ENCODE results near the gene GMPPA. TPM values are rescaled to one million over a fixed set of nuclear protein-coding genes. Genes with fewer than 3 reads are reported as not detected.

GMPPA gene
- total and polyA plus RNA-seq, 9 of the 15 experiments (the other 6 are each of a cell fraction or from before 2014, with no cell fraction given), result 7.0 to 101 (median 66.7) TPM

- WGBS (ENCODE audit: insufficient coverage, low coverage, missing lambda C conversion rate), result 75% methylated on average over 10 of the region's 47 CpGs
- no peaks in the 10 kb centered on the region for H3K79me2 ChIP-seq (ENCODE audit: control insufficient read depth, insufficient read depth, low read length)
- H3K9ac ChIP-seq (ENCODE audit: insufficient read depth in 1 of 2, low read depth in 2 of 2, low read length in 2 of 2), result no peak overlapping the region
- no peaks in the 10 kb centered on the region for H3K36me3 ChIP-seq (ENCODE audit: control insufficient read depth, insufficient read depth, low read length)
- H3K27me3 ChIP-seq (ENCODE audit: control insufficient read depth in 2 of 2, insufficient read depth in 2 of 2, low read length in 2 of 2), result no peaks in the 10 kb centered on the region
- TF ChIP-seq AFF4 (CRISPR knock-in tag; IDR thresholded peaks at IDR 0.05), result no peak
- peak in 1 of 2 experiments; percentile 60; a peak in 2 of 4 replicates for TF ChIP-seq KDM1A (IDR thresholded peaks at IDR 0.05)
- ChIA-PET POLR2A (no interaction called here), CTCF (ENCODE audit: low intra/inter-chr PET ratio) (no interaction called here)
- in situ Hi-C loops (cut with MboI) (no loop called here), intact Hi-C loops (cut with micrococcal nuclease) (no loop called here)
- no peak overlapping the region for H3K27ac ChIP-seq (ENCODE audit: extremely low read depth, low read depth, low read length)
- FAIRE-seq (no peak), DNase-seq (ENCODE audit: extremely low read depth in 1 of 4, low spot score in 3 of 4) (no peak), ATAC-seq (no peak)
- peaks cover 17 to 53% of the 10 kb centered on the region in 2 experiments for H3K4me1 ChIP-seq (replicated peaks in 1 of 2; ENCODE audit: control insufficient read depth in 2 of 2, insufficient read depth in 2 of 2, low read length in 2 of 2)
- H4K20me1 ChIP-seq (replicated peaks; ENCODE audit: control insufficient read depth, insufficient read depth, low read length), result no peaks in the 10 kb centered on the region
- no peak overlapping the region for H2AFZ ChIP-seq (ENCODE audit: low read depth, low read length)
- no peak overlapping the region for H3K4me3 ChIP-seq
- no peaks in the 10 kb centered on the region for H3K9me1 ChIP-seq (ENCODE audit: control insufficient read depth, insufficient read depth, low read length)
- H3K9me3 ChIP-seq (replicated peaks; ENCODE audit: control insufficient read depth, insufficient read depth, low read depth, low read length), result no peaks in the 10 kb centered on the region
- no peak overlapping the region for H3K4me2 ChIP-seq (ENCODE audit: insufficient read depth, low read length)
- no TSS peak for BruUV-seq (replicated peaks)
Observed at GRCh38 chr2:219465659-219466561, 32.8 kb upstream of the GMPPA start.

Data from K562 (cell line).